ENCODE results near the gene RGS7BP.
"Not testable (repeated sequence)": the region's sequence is repeated elsewhere in the genome, so short reads cannot be mapped to it uniquely, and the experiment has no call there.

The RGS7BP gene

DNA sequence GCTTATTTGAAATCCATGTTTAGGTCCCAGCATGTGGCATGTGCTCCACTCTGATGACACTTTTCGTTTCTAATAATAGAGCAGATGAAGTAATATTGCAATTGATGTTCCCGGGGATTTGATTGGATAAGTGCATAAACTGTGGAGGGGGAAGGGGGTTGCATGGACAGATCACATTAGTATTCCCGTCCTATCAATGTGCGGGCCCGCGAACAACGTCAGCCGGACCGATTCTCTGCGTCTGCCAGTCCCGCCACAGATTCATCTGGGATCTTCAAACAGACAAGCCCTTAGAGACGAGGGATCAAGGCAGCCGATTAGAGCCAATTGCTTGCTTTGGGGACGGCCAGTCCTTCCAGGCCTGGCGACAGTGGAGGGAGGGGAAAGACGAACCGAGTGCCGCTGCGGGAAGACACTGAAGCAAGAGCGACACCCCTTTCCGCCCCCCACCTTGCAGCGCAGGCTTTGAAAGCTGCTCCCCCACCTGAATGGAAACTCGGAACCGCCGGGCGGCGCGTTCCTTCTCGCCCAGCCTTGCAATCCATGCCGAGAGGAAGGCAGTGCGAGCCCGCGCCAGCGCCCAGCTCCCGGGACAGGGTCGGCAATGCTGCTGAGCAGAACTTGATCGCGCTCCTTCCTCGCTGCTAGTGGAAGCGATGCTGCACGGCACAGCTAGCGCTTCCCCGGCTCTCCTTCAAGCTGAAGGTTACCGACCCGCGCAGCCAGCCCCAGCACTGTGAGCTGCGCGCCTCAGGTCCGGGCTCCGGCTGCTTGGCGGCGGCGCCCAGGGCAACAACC is at the start of gene RGS7BP:
RGS7BP (plus strand) TSS at position 247 of the 798 bp plus-strand sequence. CDS start 610 bp downstream, outside the sequence.
- DNase-seq: peak; percentile 71

DNA sequence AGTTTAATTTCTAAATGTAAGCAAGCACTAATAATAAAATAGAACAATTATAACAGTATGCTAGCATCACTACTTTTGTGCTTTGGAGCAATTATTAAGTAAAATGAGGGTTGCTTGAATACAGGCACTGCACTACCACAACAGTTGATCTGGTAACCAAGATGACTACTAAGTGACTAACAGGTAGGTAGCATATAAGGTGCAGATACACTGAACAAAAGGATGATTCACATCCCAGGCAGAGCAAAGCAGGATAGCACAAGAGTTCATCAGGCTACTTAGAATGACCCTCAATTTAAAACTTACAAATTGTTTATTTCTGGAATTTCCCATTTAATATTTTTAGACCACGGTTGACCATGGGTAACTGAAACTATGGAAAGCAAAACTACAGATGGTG is 48.0 kb upstream of the RGS7BP start:
- no peak for DNase-seq

DNA sequence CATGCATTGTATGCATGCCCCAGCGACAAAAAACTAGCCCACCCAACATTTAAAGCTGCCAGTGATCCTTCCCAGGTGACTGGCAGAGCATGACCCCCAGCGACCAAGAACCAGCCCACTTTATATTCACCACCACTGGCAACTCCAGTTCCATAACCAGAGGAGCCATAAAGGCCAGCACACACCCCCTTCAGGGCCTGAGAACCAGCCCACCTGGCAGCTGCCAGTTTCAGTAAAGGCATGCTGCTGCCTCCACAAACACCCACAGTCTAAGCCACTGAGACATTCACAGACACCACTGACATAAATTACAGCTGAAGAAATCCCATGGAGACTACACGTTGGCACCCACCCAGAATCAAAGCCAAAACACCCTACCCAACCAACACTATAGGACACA is 46.9 kb upstream of the RGS7BP start:
- no peak for DNase-seq

DNA sequence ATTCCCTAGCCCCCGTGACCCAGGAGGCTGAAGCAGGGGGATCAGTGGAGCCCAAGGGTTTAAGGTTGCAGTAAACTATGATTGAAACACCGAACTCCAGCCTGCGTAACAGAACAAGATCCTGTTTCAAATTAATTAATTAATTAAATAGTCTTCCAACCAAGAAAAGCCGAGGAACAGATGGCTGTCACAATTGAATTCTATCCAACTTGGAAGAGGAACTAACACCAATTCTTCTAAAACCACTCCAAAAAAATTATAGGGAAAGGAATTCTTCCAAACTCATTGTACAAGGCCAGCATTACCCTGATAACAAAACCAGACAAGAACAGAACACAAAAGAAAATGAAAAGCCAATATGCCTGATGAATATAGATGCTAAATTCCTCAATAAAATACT is 43.4 kb upstream of the RGS7BP start:
- no peak for DNase-seq

DNA sequence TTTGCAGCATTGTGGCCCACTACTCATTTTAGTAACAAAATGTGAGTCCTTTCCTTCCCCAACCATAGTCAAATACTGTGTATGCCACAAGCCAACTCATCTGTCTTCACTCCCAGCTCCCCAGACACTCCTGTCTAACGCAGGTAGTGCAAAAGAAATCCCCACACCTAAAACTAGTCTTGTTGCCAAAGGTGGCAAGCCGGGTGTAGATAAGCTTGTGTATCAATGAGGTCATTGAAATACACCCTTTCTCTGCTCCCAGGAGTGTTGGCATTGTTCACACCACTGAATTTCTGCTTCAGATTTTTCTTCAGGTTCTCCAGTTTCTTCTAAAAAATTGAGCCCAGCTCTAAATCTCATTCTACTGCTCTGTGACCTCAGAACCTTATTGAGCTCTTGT is 19.7 kb upstream of the RGS7BP start:
- no peak for DNase-seq

DNA sequence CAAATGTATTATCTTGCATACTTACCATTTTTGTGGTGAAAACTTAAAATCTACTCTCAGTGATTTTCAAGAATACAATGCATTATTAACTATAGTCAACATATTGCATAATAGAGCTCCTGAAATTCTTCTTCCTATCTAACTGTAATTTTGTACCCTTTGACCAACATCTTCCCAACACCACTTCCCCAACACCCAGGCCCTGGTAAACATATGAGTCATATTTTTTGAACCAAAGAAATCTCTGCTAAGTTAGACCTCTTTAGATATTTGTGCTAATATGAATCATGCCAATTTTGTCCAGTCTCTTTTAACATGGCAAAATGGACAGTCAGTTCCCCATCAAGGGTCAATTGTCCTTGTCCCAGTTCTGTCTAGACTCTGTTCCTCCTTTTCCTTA is 18.5 kb upstream of the RGS7BP start:
- no peak for DNase-seq

DNA sequence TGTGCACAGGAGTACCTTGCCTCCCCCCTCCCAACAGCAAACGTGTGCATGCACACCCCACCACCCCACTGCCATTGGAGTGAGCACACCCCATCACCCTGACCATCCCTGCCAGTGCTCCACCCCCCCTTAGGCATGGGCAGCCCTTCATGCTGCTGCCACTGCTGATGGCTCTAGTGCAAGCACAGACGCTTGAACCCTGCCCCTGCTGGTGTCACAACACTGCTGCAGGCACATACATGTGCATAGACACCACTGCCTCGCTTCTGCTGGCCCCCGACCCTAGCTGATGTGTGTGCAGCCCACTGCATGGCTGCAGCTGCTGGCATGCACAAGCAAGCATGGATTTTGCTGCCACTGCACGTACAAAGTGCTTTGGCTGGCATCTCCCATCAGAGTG is 16.0 kb upstream of the RGS7BP start:
- DNase-seq: no peak

DNA sequence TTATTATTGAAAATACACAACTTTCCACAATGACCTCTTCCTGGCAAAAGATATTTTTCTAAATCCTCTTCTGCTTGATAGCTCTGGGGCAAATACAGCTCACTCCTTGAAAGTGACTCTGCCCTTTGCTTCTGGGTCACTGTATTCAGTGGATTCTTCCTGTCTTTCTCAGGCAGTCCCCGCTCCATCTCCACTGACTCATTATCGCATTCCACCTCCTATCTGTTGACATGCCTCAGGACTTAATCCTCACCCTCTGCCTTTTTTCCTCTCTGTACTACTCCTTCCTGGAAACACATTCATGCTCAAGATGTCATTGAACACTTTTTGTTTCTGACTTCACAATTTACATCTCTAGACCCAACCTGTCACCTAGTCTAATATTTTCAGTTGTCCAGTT is 8.4 kb upstream of the RGS7BP start:
- no peak for DNase-seq

DNA sequence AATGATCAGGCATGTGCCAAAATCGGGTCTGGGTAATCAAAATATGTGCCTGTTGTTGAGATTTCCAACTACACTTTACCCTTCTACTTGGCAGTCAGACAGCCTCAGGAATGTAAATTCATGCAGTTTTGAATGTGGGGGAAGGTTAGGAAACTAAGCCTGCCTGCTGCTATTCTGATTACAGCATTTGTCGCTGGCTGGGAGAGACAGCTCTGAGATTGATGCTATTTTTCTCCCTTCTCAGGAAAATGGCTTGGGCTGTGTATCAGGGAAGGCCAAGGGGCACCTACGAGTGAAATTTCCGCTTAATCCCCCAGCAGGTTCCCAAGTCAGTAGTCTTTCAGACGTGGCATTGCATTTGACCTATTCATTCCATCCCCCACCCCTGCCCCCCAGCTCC is 3.6 kb upstream of the RGS7BP start:
- DNase-seq: no peak

DNA sequence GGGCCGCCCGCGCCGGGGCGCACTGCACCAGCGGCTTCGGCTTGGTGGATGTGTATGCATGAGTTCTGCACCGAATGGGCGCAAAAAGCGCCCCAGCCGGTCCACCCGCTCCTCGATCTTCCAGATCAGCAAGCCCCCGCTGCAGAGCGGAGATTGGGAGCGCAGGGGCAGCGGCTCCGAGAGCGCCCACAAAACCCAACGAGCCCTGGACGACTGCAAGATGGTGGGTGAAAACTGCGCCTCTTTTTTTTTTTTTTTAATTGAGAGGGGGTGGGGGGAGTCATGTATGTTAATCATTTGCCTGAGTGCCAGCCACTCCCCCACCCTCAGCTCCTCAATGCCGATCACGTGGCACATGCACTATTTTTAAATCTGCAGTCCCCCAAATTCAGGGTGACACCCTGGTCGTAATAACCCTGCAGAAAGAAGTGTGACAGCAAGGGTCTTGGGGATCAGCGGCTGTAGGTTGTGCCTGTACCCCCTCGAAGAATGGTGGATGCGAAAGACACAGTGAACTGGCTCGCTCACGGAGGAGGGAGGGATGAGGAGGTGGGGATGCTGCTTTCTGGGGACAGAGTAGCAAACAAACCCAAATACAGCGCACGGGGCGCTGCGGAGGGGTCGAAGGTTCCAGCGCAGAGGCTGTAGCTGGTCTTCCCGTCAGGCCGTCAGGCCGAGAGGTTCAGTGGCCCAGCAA is 900 bp downstream of the RGS7BP start:
- no peak for DNase-seq

DNA sequence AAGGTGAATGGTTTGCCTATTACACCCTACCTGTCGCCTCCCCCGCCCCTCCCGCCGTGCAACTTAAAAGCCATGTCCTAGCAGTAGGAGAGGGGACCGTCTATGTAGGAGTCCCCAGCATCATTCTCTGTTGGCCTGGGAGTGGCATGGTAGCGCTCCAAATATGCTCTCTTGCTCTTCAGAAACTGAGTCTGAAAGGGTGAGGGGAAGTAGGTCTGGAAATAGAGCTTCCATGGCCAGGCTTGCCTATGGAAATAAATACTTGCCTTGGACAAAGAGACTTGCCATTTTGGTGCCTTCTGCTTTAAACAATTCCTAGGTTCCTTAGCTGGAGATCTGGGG is 1.4 kb downstream of the RGS7BP start:
- DNase-seq: no peak

DNA sequence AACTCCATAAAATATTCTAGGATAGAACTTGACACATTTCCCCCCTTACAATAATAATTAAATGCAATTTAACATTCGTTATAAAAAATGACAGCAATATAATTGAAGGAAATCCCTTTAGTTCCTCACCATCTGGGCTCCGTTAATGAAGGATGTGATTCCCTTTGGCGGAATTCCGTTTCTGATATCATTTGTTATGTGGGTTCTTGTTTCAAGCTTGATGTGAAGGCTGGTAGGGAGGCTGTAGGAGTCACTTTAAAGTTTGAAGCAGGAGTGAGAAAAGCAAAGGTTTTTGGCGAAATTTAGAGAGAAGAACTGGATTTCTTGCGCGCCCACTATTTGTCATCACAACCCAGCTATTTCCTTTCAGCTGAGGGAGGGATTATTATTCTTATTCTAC is 4.0 kb downstream of the RGS7BP start:
- no peak for DNase-seq

DNA sequence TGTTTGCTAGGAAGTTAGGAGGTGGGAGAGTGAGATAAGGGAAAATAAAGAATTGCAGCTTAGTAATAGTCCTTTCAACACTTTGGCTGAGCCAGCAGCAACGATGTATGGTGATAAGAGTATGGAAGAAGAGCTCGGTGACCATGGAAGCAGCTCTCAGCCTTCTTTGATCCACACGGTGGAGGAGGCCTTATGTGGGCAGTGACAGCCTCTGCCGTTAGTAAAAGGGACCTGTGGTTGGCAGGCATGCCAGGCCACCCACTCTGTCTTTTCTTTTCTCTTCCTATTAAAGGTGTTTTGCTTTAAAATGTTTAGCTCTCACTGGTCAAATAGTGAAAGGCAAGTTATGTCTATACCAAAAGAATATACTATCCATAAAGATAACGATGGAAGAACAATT is 7.7 kb downstream of the RGS7BP start:
- no peak for DNase-seq

DNA sequence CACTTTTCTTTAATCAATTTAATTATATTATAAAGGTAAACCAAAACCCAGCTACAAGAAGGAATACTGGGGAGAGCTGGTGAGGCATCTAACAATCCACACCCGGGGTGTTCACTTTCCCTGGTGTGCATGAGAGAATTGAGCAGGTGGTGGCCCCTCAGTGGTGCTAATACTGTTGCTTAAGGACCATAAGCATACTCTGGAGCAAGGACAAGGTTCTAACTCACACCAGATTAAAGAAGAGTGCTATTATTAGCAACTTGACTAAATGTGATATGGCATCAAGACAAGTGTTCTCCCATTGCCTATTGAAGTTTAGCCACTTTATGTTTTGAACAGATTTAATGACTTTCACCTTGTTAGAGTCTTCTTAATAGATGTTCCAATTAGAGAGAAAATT is 8.8 kb downstream of the RGS7BP start:
- DNase-seq: no peak

DNA sequence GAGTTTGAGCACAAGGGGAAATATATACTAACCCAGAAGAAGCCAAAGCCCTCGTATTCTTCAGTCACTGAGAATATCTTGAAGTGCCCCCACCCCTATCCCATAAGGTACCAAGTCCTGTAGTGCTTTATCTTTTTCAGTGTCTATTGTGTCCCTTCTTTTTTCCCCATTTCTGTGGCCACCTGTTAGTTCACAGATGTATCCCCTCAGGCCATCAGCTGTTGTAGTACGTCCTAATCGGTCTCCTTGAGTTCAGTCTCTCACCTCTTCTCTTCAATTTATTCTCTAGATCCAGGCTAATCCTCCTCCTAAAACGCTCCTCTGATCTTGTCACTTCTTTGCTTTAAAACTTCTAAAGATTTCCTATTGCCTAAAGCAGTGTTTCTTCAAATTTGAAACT is 10.4 kb downstream of the RGS7BP start:
- DNase-seq: no peak

DNA sequence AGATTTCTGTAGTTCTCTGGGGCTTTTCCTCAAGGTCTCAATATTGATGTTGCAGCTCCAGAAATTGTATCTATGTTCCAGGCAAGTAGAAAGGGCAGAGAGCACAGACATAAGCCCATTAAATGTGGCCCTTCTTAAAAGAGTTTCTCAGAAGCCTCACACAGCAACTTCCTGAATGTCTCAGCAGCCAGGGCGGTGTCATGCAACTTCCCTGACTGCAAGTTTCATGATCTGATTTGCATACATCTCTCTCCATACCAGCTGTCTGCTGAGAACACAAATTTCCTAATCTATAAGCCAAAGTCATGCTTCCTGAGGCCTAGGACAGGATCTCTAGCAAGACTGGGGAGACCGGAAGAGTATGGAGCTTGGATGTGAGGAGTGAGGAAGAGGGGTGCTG is 13.0 kb downstream of the RGS7BP start:
- no peak for DNase-seq

DNA sequence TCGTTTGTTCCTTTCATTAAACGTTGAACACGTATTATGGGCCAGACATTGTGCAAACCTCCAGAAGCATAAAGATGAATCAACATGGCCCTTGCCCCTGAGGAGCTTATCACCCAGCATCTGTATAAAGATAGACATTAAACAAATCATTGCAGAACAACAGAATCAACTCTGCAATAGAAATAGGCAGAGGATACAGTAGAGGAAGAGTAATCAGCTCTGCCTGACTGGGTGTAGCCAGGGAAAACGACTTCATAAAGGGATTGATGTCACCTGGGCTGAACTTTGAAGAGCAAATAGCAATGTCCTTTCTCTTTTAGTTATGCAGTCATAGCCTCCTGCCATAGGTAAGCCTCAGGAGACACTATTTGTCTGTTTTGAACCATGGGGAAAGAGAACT is 13.4 kb downstream of the RGS7BP start:
- no peak for DNase-seq

DNA sequence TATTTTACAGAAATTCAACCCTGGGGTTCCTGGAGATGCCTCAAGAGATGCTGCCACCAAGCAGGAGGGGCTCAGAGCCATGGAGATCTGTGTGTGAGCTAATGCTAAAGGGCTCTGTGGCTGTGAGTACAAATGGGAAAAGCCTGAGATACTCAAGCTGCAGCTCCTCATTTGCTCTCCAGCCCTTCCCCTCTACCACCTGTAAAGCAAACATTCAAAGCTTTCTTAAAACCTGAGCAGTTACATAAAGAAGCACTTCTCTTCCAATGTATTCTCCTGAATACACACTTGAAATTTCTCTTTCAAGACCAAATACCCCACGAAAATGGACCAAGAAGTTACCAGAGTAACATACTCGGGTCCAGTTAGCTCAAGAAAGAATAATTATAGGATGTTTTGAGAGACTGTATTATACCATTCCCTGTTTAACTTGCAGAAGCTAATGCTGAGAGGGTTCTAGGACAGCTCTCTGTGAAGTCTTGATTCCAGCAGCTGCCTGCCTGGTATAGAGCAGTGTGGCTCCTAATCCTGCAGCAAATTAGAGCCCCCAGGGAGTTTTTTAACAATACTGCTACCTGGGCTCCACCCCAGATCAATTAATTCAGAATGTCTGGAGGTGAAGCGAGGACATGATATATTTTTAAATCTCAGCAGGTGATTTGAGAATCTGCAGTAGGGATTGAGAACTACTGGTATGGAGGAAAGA is 21.1 kb downstream of the RGS7BP start:
- DNase-seq: no peak

DNA sequence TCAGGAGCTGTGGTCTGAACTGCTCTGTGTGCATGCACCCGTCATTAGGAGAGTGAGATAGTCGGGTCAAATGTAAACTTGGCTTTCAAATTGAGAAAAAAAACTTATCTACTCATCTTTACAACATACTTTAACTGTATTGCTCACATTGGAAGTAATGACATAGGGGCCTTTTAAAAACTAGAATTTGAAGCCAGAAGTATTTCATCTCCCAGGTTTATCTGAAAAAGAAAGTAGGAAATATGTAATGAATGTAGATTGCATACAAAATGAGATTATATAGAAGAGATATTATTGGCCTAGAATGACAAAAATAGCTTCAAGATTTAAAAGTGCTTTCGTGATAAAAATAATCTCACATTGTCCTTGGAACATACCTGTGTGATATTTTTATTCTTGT is 24.3 kb downstream of the RGS7BP start:
- no peak for DNase-seq

DNA sequence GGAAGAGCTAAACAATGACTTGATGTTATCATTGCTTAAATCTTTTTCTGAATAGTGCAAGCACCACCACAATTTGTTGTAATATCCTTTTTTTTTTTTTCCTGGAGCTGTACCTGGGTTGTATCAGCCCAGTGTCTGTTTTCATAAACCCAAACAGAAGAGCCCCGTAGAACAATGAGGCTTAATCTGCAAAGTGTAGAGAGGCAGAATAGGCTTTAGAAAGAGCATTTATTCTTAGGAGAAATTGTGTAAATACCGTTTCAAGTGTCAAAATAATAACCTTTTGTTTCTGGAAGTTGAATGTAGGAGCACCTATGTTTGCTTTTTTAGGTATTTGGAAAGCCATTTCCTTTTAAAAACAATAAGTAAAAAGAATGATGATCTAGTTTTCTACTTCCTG is 26.4 kb downstream of the RGS7BP start:
- DNase-seq: no peak

DNA sequence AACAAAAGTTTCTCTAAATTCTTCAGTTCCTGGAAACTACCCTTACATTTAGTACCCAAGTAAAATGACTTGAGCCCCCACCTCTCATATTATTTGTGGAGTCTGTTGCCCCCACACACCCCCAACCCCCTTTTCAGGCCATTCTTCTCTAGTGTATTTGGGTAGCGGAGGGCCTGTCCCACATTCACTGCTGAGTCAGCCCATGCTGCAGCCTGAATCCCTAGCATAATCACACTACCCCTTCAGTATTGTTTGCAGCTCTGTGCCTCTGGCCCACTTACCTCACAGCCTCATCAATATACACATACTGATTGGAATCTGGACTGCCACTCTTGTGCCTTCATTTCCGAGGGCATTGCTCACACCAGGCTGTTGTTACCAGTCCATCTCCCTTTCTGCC is 26.8 kb downstream of the RGS7BP start:
- no peak for DNase-seq

DNA sequence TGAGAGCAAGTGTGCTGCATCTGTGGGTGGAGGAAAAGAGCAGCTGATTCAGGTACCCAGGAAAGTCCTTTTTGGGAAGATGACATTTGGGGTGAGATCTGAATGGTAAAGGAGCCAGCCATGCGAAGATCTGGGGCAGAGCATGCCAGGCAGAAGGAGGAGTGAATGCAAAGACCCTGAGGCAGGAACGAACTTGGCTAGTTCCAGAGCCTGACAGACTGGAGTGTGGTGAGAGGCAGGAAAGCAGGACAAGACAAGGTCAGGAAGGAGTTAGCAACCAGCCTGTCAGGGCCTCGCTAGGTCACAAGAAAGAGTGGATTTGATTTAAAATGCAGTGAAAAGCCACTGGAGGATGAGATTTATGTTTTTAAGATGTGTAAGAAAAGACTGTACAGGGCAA is 28.2 kb downstream of the RGS7BP start:
- DNase-seq: no peak

DNA sequence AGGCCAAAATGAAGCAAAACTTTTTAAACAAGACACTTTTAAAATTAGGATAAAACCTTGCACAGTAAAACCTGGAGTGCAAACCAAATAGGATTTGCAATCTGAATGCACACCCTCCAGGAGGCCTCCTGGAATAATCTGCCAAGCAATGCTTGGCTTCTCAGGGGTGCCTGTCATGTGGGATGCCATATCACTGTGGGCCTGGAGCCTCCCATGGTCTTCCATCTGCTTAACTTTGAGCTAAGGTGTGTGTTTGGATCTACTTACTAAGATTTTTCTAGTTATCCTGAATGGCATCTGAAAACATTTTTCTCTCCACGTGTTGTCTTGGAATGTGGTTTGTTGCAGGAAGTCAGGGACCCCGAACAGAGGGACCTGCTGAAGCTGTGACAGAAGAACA is 52.1 kb downstream of the RGS7BP start:
- no peak for DNase-seq

DNA sequence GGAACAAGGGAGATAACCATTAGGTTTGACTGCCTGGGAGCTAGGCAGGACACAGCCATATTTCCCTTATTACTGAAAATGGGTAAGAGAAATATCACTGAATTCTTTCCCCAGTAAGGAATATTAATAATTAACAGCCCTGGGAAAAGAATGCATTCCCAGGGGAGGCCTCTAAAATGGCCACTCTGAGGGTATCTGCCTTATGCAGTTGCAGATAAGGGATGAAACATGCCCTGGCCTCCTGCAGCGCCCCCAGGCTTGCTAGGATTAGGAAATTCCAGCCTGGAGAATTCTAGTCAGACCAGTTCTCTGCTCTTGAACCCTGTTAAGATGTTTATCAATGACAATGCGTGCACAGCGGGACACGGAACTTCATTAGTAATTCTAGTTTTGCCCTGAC is 52.8 kb downstream of the RGS7BP start:
- DNase-seq: not testable (repeated sequence)
